HepG2 (cell line): Measurements from ENCODE around the gene CAMKV. TPM values are rescaled to one million over a fixed set of nuclear protein-coding genes. Genes with fewer than 3 reads are reported as not detected.

Source experiments
- ATAC-seq: fragments of 200-7000 bp; cut with Tn5 transposase; 3 replicates; pipeline ENCODE4 v1.9.1; 2020; ENCODE audit warnings: mild to moderate bottlenecking, moderate library complexity
- BruUV-seq: library from RNA; stranded (reverse); fragments of 400-500 nt; replicated peaks from 2 replicates; lab custom pipeline; 2021; lab: Mats Ljungman, UMichigan
- CTCF ChIA-PET: fragments of 300-600 bp; formaldehyde crosslinking; extraction: SDS; loops from one replicate; lab custom pipeline; 2021; ENCODE audit warnings: low total read pairs, inconsistent platforms, low intra/inter-chr PET ratio; lab: Yijun Ruan, JAX
- POLR2A ChIA-PET: fragments of 350-600 bp; sonication (Branson Sonifier 250); formaldehyde crosslinking; loops from one replicate; lab custom pipeline; 2020; ENCODE audit warnings: antibody characterized with exemption, inconsistent platforms; lab: Yijun Ruan, JAX
- DNase-seq: peaks from one replicate; pipeline ENCODE4 v3.0.0-alpha.2; 2015; ENCODE audit warnings: low spot score
- FAIRE-seq: peaks from 3 replicates; lab custom pipeline; 2011; peaks lifted over from hg19 to GRCh38; lab: Jason Lieb, UNC
- H2AFZ ChIP-seq: one replicate; pipeline ENCODE4 v1.6.1; 2011; ENCODE audit warnings: low read length, inconsistent platforms
- H3K27ac ChIP-seq: fragments of 300-600 bp; 3 replicates; pipeline ENCODE4 v1.8.0; 2011; ENCODE audit warnings: mixed run types, mild to moderate bottlenecking, mixed read lengths, low read length, inconsistent platforms; ENCODE audit not compliant: insufficient read depth; ENCODE audit errors: extremely low read length
- H3K27me3 ChIP-seq, 2 experiments: fragments of 200-600 bp in 1 of 2; 2 replicates in 1 of 2; 3 replicates in 1 of 2; pipeline versions ENCODE4 v1.6.0 to v1.8.0; 2011; ENCODE audit warnings: low read length in 2 of 2, mild to moderate bottlenecking in 2 of 2, moderate library complexity in 2 of 2, inconsistent platforms in 1 of 2; ENCODE audit not compliant: insufficient read depth in 2 of 2, control insufficient read depth in 1 of 2
- H3K36me3 ChIP-seq, 2 experiments: fragments of 200-600 bp in 1 of 2; replicated peaks in 1 of 2; 2 replicates in 1 of 2; 3 replicates in 1 of 2; pipeline versions ENCODE4 v1.5.1 to v1.8.0; 2011; ENCODE audit warnings: low read length in 2 of 2, inconsistent platforms in 1 of 2; ENCODE audit not compliant: insufficient read depth in 2 of 2, control insufficient read depth in 1 of 2
- H3K4me1 ChIP-seq: 2 replicates; pipeline ENCODE4 v1.5.1; 2012; ENCODE audit warnings: low read length, inconsistent platforms; ENCODE audit not compliant: insufficient read depth
- H3K4me2 ChIP-seq: 2 replicates; pipeline ENCODE4 v1.6.0; 2011; ENCODE audit warnings: low read depth, low read length, inconsistent platforms
- H3K4me3 ChIP-seq, 3 experiments: fragments of 200-600 bp in 1 of 3; sonication (generic), shearing (Covaris generic) in 1 of 3; replicated peaks in 1 of 3; 2 replicates each; pipeline ENCODE4 v1.5.1; 2011 to 2016; ENCODE audit warnings: low read length in 3 of 3, inconsistent platforms in 2 of 3, low read depth in 2 of 3, mild to moderate bottlenecking in 2 of 3, control low read depth in 1 of 3, mixed read lengths in 1 of 3; ENCODE audit not compliant: insufficient read depth in 1 of 3
- H3K79me2 ChIP-seq: one replicate; pipeline ENCODE4 v1.6.1; 2011; ENCODE audit warnings: low read length, inconsistent platforms; ENCODE audit not compliant: insufficient read depth
- H3K9ac ChIP-seq: 2 replicates; pipeline ENCODE4 v1.6.0; 2011; ENCODE audit warnings: mild to moderate bottlenecking, low read depth, low read length, inconsistent platforms; ENCODE audit not compliant: insufficient read depth
- H3K9me3 ChIP-seq: 2 replicates; pipeline ENCODE4 v1.5.1; 2012; ENCODE audit warnings: mild to moderate bottlenecking, low read length
- H4K20me1 ChIP-seq: 2 replicates; pipeline ENCODE4 v1.6.0; 2011; ENCODE audit warnings: inconsistent platforms, mild to moderate bottlenecking, low read length, moderate library complexity; ENCODE audit not compliant: insufficient read depth
- GZF1 ChIP-seq: sonication (generic); formaldehyde crosslinking; IDR thresholded peaks from 2 replicates; pipeline ENCODE4 v1.5.1; 2020; ENCODE audit warnings: mild to moderate bottlenecking, missing genetic modification reagents
- MXD3 ChIP-seq: IDR thresholded peaks from 2 replicates; pipeline ENCODE4 v1.6.1; 2016; ENCODE audit warnings: mild to moderate bottlenecking, missing biosample characterization, missing genetic modification reagents
- NR2F2 ChIP-seq: IDR thresholded peaks from 2 replicates; pipeline ENCODE4 v1.6.1; 2012; ENCODE audit warnings: low read depth, inconsistent platforms, borderline replicate concordance
- ZBTB2 ChIP-seq: sonication (generic); formaldehyde crosslinking; IDR thresholded peaks from 2 replicates; pipeline ENCODE4 v1.8.0; 2022; ENCODE audit warnings: low read depth, missing genetic modification reagents
- ZNF263 ChIP-seq: sonication (generic); formaldehyde crosslinking; IDR thresholded peaks from 2 replicates; pipeline ENCODE4 v1.4.0; 2020; ENCODE audit warnings: missing genetic modification reagents
- ZNF337 ChIP-seq: sonication (generic); formaldehyde crosslinking; IDR thresholded peaks from 2 replicates; pipeline ENCODE4 v1.5.1; 2020; ENCODE audit warnings: missing genetic modification reagents, low read depth, mild to moderate bottlenecking, borderline replicate concordance
- WGBS: methylation state at CpG from one replicate; pipeline ENCODE4 v1.1.6; 2017; ENCODE audit warnings: low lambda C conversion rate; 5-methylcytosine and 5-hydroxymethylcytosine counted together
- in situ Hi-C: cut with HindIII; loops from 2 replicates; pipeline ENCODE4 v1.10.0; 2017; ENCODE audit warnings: low pct_unique_long_range_greater_than_20kb; ENCODE audit not compliant: extremely low pct_ligation_motif_present
- intact Hi-C: fragments of 100-400 bp; cut with micrococcal nuclease; formaldehyde crosslinking; loops from one replicate; pipeline ENCODE4 v1.10.0; 2022; ENCODE audit not compliant: unreplicated experiment
- polyA plus RNA-seq, 8 experiments: library from polyadenylated mRNA; depleted of rRNA in 3 of 8; stranded (reverse) in 7 of 8; unstranded in 1 of 8; fragments of >200 nt; fragmentation: Illumina TruSeq in 4 of 8; extraction: Trizol in 4 of 8; gene quantifications; 2 replicates each; pipeline versions ENCODE4 v1.2.1 to v1.2.3, GENCODE V29; 2011 to 2016; ENCODE audit warnings: low read depth in 4 of 8, missing spikeins in 1 of 8, mixed read lengths in 1 of 8; ENCODE audit not compliant: insufficient read depth in 1 of 8
- total RNA-seq, 5 experiments: library from RNA; depleted of rRNA; stranded (reverse); fragments of >200 nt; fragmentation: Illumina TruSeq; extraction: Trizol; gene quantifications; 2 replicates each; pipeline ENCODE4 v1.2.3, GENCODE V29; 2016; ENCODE audit warnings: low read depth in 1 of 5

Gene CAMKV
- total and polyA plus RNA-seq, 2 of the 13 experiments (the other 11 are each of a cell fraction or from before 2014, with no cell fraction given): 0.13 to 0.15 TPM

DNA sequence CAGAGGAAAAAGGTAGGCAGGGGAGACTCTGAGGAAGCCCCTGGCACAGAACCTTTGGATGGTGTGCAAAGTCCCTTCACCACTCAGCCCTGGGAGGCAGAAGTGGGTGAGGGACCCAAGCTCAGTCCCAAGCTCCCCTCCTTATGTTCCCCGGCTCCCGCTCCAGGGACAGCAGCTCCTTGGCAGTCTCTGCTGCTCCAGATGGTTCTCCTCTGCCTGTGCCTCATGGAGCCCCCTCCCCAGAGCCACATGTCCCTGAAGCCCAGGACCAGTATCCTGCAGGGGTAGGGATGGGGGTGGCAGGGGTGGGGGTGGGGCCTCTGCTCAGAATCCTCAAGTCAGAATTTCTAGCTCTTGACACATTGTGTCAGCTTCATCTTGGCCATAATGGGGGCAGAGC lies 8.0 kb upstream of the CAMKV start:
- Histone ChIP-seq H3K9me3 (no peaks in the 10 kb centered on the region), H3K27me3 (no peaks in the 10 kb centered on the region; a peak in 1 of 5 replicates), H2AFZ (no peak overlapping the region), H3K36me3 (no peaks in the 10 kb centered on the region), H3K4me1 (peaks cover 58% of the 10 kb centered on the region), H3K79me2 (no peaks in the 10 kb centered on the region), H3K4me3 (no peak overlapping the region), H3K4me2 (no peak overlapping the region), H4K20me1 (no peaks in the 10 kb centered on the region), H3K9ac (no peak overlapping the region), H3K27ac (no peak overlapping the region)
- ChIA-PET POLR2A (no interaction called here), CTCF (no interaction called here)
- DNase-seq (no peak), FAIRE-seq (no peak), ATAC-seq (no peak)
- intact Hi-C loops (no loop called here), in situ Hi-C loops (no loop called here)
- TF ChIP-seq NR2F2 (no peak), GZF1 (CRISPR knock-in tag) (no peak), ZNF337 (CRISPR knock-in tag) (no peak)
- WGBS: no CpG with 5 or more reads among the region's 2 CpGs
- no TSS peak for BruUV-seq

DNA sequence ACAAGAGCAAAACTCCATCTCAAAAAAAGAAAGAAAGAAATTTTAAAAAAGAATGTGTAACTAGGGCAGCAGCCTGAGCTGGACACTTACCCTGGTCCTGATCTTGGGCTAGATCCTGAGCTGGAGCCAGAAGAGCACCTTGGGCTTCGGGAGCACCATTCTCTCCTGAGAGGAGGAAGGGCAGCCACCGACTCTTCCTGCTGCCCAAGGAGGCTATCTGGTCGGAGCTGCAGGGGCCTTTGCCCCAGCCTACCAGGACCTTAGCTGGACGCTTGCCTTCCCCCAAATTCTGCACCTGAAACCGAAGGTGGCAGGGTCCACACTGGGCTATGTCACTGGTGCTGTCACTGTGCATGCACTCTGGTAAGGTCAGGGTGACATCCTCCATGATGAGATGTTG lies 6.9 kb upstream of the CAMKV start:
- Histone ChIP-seq H3K9me3 (no peaks in the 10 kb centered on the region), H3K4me3 (no peak overlapping the region), H3K27ac (no peak overlapping the region), H3K36me3 (no peaks in the 10 kb centered on the region), H2AFZ (no peak overlapping the region), H4K20me1 (no peaks in the 10 kb centered on the region), H3K4me1 (peaks cover 58% of the 10 kb centered on the region), H3K9ac (no peak overlapping the region), H3K27me3 (peaks cover 0 to 5% of the 10 kb centered on the region in 2 experiments; a peak in 2 of 5 replicates), H3K4me2 (no peak overlapping the region), H3K79me2 (no peaks in the 10 kb centered on the region)
- BruUV-seq: no TSS peak
- no peak for TF ChIP-seq MXD3
- TF ChIP-seq ZNF263: peak; percentile 69
- TF ChIP-seq ZBTB2 (CRISPR knock-in tag): no peak
- no peak for FAIRE-seq
- POLR2A ChIA-PET: no interaction called here
- CTCF ChIA-PET: no interaction called here
- DNase-seq: no peak
- in situ Hi-C loops: no loop called here
- no peak for ATAC-seq
- intact Hi-C loops: no loop called here
- 30% methylated on average over 1 of the region's 5 CpGs for WGBS
